Stimulated activated CD8-positive, alpha-beta memory T cell treated with anti-CD3 and anti-CD28 coated beads, Interleukin-2, amount 100 ng/mL, for 48 hours (primary cell): ENCODE results near the gene CMTM1.
A peak's percentile ranks its signal among the peaks of the same experiment; 100 is the strongest.
"Not testable (repeated sequence)": the region's sequence is repeated elsewhere in the genome, so short reads cannot be mapped to it uniquely, and the experiment has no call there.

Experiments
- DNase-seq, 2 donors: peaks; one replicate each; pipeline ENCODE4 v3.0.0-alpha.2; 2020; ENCODE audit warnings: low read depth in 2 of 2

The CMTM1 gene

GRCh38 chr16:66592814-66593213 lies 26.6 kb downstream of the CMTM1 start:
- no peak for DNase-seq

GRCh38 chr16:66594739-66595138 lies 28.5 kb downstream of the CMTM1 start:
- no peak for DNase-seq

GRCh38 chr16:66596559-66596958 lies 30.3 kb downstream of the CMTM1 start:
- DNase-seq, result not testable (repeated sequence)

GRCh38 chr16:66596986-66597848 lies 31.0 kb downstream of the CMTM1 start:
- DNase-seq, result no peak

GRCh38 chr16:66598111-66598510 lies 31.9 kb downstream of the CMTM1 start:
- no peak for DNase-seq

- DNase-seq, result no peak
These were observed 33.5 kb downstream of the CMTM1 start for GRCh38 chr16:66599726-66600125.

GRCh38 chr16:66600477-66600876 lies 34.2 kb downstream of the CMTM1 start:
- DNase-seq, result no peak

- no peak for DNase-seq
These were observed 35.2 kb downstream of the CMTM1 start for GRCh38 chr16:66601471-66601870.

- DNase-seq, result peak; percentile 29 to 43
These were observed 37.5 kb downstream of the CMTM1 start for GRCh38 chr16:66603537-66604375.

GRCh38 chr16:66604376-66605176 lies 38.3 kb downstream of the CMTM1 start, which contains the start of gene CMTM3:
TSS of gene CMTM3 (plus strand) at chr16:66604704. CDS start at chr16:66604806, 102 bp downstream.
- DNase-seq, result peak; percentile 64 to 66

- DNase-seq, result peak; percentile 22 to 29
These were observed 39.1 kb downstream of the CMTM1 start for GRCh38 chr16:66605177-66605978.

GRCh38 chr16:66605979-66606751 lies 39.9 kb downstream of the CMTM1 start:
- no peak for DNase-seq

GRCh38 chr16:66608241-66609138 lies 42.3 kb downstream of the CMTM1 start:
- DNase-seq, result peak; percentile 84 to 85

- no peak for DNase-seq
These were observed 42.9 kb downstream of the CMTM1 start for GRCh38 chr16:66609139-66609510.

GRCh38 chr16:66610111-66610820 lies 44.0 kb downstream of the CMTM1 start:
- DNase-seq, result no peak

- not testable (repeated sequence) for DNase-seq
These were observed 45.7 kb downstream of the CMTM1 start for GRCh38 chr16:66611911-66612310.

- DNase-seq, result no peak
These were observed 46.2 kb downstream of the CMTM1 start for GRCh38 chr16:66612422-66612821.

GRCh38 chr16:66614161-66614802 lies 48.0 kb downstream of the CMTM1 start:
- DNase-seq, result no peak
